Lower leg skin (tissue), 4 donors: ENCODE measurements around the gene ANKH. TPM values are rescaled to one million over a fixed set of nuclear protein-coding genes. Genes with fewer than 3 reads are reported as not detected.

ENCODE experiments used
- DNase-seq, 2 donors: peaks; one replicate each; pipeline ENCODE4 v3.0.0-alpha.2; 2019; ENCODE audit warnings: low spot score in 2 of 2
- H3K4me3 ChIP-seq: fragments of 200-600 bp; sonication (generic); 2 replicates; pipeline ENCODE4 v1.5.1; 2017; ENCODE audit warnings: mild to moderate bottlenecking, low read depth; ENCODE audit not compliant: poor library complexity, severe bottlenecking
- POLR2A ChIP-seq, 2 donors: fragments of 450-650 bp; IDR thresholded peaks; one replicate each; pipeline ENCODE4 v1.6.1; 2016 to 2017; ENCODE audit warnings: antibody characterized with exemption in 2 of 2, mild to moderate bottlenecking in 1 of 2, moderate library complexity in 1 of 2
- WGBS, 2 donors: methylation state at CpG; one replicate each; pipeline ENCODE4 v1.1.5; 2018; 5-methylcytosine and 5-hydroxymethylcytosine counted together
- intact Hi-C: fragments of 100-400 bp; cut with DNase I; formaldehyde crosslinking; loops from one replicate; pipeline ENCODE4 v1.15.0; 2023; ENCODE audit warnings: low total_unique reads
- total RNA-seq, 4 donors: library from RNA; depleted of rRNA; stranded (reverse); fragments of >200 nt; gene quantifications; one replicate each; pipeline ENCODE4 v1.1.0, GENCODE V29; 2016
- TF ChIP-seq, protein P1 (sequence below), 3 donors: fragments of 450-650 bp; IDR thresholded peaks; one replicate each; pipeline ENCODE4 v1.5.1; 2016; ENCODE audit warnings: antibody characterized with exemption in 3 of 3, mild to moderate bottlenecking in 3 of 3, moderate library complexity in 2 of 3

The ANKH gene
- total RNA-seq, 4 donors from 2014 or later: 44.0 to 84.8 (median 67.9) TPM

DNA sequence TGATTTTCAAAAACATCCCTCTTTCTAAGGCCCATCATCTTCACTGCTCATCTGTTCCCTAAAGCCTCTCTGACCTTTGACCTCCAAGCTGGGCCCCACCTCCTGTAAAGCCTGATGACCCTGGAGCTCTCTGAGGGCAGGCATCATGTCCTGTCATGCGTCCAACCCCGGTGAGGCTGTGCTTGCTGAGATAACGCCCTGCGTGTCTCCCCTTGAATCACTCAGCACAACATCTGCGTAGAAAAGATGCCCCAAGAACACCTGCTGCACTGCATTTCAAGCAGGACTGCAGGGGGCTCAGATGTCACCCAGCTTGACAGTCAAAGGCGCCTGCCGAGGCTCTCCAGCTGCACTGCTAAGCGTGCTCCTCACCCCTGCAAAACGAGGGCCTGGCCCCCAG lies 129.1 kb downstream of the ANKH start:
- DNase-seq: no peak
- intact Hi-C loops: no loop called here
- 90 to 95% methylated on average over 9 of the region's 9 CpGs for WGBS, 2 donors
- TF ChIP-seq, protein P1, sequence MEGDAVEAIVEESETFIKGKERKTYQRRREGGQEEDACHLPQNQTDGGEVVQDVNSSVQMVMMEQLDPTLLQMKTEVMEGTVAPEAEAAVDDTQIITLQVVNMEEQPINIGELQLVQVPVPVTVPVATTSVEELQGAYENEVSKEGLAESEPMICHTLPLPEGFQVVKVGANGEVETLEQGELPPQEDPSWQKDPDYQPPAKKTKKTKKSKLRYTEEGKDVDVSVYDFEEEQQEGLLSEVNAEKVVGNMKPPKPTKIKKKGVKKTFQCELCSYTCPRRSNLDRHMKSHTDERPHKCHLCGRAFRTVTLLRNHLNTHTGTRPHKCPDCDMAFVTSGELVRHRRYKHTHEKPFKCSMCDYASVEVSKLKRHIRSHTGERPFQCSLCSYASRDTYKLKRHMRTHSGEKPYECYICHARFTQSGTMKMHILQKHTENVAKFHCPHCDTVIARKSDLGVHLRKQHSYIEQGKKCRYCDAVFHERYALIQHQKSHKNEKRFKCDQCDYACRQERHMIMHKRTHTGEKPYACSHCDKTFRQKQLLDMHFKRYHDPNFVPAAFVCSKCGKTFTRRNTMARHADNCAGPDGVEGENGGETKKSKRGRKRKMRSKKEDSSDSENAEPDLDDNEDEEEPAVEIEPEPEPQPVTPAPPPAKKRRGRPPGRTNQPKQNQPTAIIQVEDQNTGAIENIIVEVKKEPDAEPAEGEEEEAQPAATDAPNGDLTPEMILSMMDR (IDR thresholded peaks at IDR 0.05): no peak
- no peak for TF ChIP-seq POLR2A (IDR thresholded peaks at IDR 0.05)
- H3K4me3 ChIP-seq: no peak overlapping the region

DNA sequence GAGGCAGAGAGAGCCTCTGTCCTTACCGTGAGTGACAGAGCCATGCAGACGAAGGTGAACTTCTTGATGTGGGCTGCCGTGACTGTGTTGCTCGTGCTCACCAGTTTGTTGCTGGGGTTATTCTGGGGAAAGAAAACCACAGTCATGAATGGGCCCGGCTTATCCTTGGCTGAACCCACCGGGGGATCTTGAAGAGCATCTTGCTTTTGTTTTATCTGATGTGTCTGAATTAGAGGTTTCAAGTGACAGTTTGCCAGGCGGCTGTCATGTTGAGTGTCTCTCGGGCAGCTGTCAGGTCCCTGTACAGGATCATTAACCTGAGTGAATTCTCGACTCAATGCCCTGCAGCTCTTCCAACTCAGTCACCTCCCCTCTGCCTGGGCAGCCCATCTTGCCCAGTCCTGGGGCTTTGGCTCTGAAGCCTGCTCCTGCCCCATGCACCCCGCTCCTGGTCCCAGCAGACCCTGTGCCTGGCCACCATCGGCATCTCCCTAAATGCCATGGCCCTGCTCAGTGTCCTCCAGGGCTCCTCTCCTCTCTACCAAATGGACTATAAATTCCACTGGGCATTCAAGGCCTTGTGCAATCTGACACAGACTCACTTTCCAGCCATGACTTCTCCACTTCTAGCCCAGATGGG lies 129.7 kb downstream of the ANKH start:
- intact Hi-C loops: no loop called here
- no peak overlapping the region for H3K4me3 ChIP-seq
- no peak for TF ChIP-seq POLR2A (IDR thresholded peaks at IDR 0.05)
- TF ChIP-seq, protein P1 (IDR thresholded peaks at IDR 0.05): no peak
- 88 to 93% methylated on average over 11 of the region's 11 CpGs for WGBS, 2 donors
- no peak for DNase-seq

DNA sequence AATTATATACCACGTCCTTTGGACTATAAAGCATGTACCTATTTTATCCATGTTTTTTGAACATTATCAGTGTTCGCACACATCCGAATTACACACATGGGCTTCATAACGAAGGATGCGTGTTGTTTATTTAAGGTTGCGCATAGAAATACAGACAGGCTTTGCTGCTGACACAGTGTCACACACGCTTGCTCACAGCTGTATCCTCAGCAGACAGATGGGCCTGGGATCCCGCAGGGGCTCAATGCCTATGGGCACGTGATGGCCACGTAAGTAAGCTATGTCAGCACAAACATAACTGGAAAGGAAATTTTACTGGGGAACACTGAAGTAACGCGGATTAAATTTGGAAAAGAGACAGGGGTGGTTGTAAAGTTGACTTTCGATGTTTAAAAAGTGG lies 130.4 kb downstream of the ANKH start:
- H3K4me3 ChIP-seq: no peak overlapping the region
- TF ChIP-seq POLR2A (IDR thresholded peaks at IDR 0.05): no peak
- TF ChIP-seq, protein P1 (IDR thresholded peaks at IDR 0.05): no peak
- intact Hi-C loops: no loop called here
- WGBS, 2 donors: 91 to 96% methylated on average over 13 of the region's 13 CpGs
- no peak for DNase-seq

DNA sequence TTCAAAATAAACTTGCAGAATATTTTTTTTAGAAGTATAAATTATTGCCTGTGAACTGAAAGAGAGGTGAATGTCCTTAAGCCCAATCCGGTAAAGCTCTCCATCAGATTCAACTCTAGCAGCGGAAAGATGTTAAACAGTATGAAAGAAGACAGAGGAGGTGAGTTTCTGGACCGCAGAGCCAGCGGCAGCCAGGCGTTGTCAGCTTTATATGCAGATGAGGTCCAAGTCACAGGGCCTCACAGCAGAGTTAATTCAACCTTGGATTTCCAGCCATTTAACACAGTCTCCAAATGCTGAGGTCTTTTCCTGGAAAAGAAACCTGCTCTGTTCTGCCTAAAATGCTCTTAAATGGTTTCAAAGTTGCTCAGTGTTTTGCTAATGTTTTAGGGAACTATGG lies 131.6 kb downstream of the ANKH start:
- TF ChIP-seq, protein P1 (IDR thresholded peaks at IDR 0.05): no peak
- no peak for TF ChIP-seq POLR2A (IDR thresholded peaks at IDR 0.05)
- intact Hi-C loops: no loop called here
- no peak overlapping the region for H3K4me3 ChIP-seq
- 87% methylated on average over 5 of the region's 5 CpGs for WGBS, 2 donors
- DNase-seq: no peak

DNA sequence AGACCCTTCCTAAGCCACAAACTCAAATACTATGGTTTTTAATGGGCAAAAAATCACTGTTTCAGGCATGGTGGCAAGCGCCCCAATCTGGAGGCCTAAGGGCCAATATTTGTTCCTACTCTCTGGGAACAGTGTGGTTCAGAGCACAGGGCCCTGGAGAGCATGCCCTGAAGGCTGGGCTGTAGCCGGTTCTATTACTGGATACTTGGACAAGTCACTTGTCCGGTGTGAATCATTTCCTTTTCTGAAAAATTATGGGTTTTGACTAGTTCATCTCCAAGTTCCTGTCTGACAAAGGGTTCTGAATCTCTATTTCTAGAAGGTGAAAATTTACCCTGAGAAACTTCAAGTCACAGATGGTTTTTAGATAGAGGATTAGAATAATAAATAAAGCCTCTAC lies 132.0 kb downstream of the ANKH start:
- no peak for TF ChIP-seq POLR2A (IDR thresholded peaks at IDR 0.05)
- TF ChIP-seq, protein P1 (IDR thresholded peaks at IDR 0.05): no peak
- H3K4me3 ChIP-seq: no peak overlapping the region
- no peak for DNase-seq
- intact Hi-C loops: no loop called here
- WGBS, 2 donors: 44 to 52% methylated on average over 3 of the region's 3 CpGs

DNA sequence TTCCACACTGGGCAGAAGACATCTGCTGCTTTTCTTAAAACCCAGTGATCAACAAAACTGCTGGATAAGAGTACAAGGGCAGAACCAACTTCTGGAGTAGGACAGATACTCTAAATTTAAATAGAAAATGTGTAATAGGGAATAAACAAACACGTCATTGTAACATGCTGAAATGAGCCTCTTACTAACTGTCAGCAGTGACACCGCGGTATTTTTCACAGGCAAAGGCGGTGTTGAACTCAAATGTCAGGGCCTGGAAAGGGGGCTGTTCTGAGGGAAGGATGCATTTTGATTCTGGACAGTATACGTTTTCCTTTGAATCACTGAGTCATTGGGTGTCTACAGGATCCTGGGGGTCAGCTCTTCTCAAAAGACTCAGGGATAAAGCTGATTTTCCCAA lies 133.5 kb downstream of the ANKH start:
- H3K4me3 ChIP-seq: no peak overlapping the region
- intact Hi-C loops: no loop called here
- TF ChIP-seq POLR2A (IDR thresholded peaks at IDR 0.05): no peak
- TF ChIP-seq, protein P1 (IDR thresholded peaks at IDR 0.05): no peak
- 89 to 92% methylated on average over 5 of the region's 5 CpGs for WGBS, 2 donors
- DNase-seq: no peak
